Measurements from ENCODE around the gene HHIP.

GRCh38 chr4:144647095-144647561 is 1.2 kb downstream of the HHIP start:
- no peak for TF ChIP-seq POLR2A (IDR thresholded peaks at IDR 0.05)
- no peak for TF ChIP-seq CTCF (IDR thresholded peaks at IDR 0.05)
- TF ChIP-seq POLR2AphosphoS5 (IDR thresholded peaks at IDR 0.05; ENCODE audit: insufficient read depth in 1 of 2, low read depth in 1 of 2) = no peak
